NCI-H2171 (cell line): Measurements from ENCODE around the gene GNAQ.

ENCODE experiments used
- DNase-seq: peaks from one replicate; lab custom pipeline; 2025; lab: John Stamatoyannopoulos, UW

Gene GNAQ

DNA sequence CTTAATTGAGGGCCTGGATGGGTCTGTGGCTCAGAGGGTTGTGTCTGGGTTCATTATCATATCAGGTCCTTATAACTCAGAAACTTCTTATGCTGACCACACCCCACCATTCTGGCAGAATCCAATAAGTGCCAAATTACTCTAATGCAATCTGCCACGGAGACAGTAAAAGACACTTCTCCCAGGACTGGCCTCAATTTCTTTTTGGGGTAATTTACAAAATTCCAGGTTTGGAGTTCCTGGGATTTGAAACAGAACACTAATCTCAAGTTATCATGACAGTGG lies 187.8 kb downstream of the GNAQ start:
- no peak for DNase-seq

DNA sequence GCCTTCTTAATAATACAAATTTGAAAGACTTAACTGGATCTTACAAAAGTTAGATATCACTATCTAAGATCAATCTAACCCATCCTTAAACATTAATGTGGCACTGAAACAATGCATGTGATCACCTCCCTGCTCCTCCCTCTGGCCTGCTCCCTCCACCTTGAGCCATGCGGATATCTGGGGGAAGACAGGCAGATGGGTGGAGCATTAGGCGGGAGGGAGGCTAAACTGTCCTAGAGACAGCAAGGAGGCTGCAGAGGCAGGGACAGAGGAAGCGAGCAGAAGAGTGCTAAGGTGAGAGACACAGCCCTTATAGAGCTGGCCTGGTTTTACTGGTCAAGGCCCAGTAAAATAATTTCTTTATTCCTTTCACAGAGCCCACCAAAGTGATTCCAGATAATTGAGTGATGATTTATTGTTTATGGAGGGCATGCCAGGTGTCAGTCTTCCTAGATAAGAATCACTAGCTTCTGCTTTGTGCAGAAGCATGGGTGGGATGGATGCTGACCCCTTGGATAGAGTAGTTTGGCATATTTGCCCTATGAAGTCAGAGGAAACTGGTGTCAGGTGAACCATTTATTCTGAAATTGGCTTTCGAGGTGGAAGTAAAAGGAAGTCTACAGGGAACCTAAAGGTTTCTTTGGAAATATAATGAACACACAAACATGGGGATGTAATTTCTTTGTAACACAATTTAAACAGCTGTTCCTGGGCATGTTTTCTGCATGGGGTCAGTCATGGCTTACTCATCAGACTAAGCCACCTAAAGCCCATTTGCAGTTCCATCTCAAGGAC lies 188.3 kb downstream of the GNAQ start:
- no peak for DNase-seq

DNA sequence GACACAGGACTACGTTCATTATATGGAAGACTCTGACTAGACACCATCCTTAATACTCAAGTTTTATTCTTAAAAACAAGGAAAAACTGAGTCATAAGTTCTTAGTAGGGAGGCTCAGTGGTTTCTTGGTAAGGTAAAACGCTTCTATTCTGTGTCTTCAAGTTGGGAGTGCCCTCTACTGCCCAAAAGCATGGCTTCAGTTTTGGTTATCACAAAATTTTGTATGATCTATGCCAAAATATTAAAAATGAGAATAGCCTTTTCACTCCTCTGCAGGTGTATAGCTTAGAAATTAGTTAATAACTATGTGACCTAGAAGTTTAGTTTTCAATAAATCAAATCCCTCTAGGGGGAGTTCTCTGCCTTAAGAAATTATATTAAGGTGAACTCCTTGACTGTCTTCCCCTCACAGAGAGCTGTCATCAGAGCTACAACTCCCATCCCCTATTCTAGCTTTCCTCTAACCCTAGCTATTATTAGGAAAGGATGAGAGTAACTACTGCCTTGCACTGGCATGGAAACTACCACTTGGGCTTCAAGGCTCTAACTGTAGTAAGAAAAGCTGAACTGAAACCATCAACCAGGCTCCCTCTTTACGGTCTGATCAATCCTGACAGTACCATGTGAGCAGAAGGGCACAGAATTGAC lies 189.7 kb downstream of the GNAQ start:
- DNase-seq = no peak

DNA sequence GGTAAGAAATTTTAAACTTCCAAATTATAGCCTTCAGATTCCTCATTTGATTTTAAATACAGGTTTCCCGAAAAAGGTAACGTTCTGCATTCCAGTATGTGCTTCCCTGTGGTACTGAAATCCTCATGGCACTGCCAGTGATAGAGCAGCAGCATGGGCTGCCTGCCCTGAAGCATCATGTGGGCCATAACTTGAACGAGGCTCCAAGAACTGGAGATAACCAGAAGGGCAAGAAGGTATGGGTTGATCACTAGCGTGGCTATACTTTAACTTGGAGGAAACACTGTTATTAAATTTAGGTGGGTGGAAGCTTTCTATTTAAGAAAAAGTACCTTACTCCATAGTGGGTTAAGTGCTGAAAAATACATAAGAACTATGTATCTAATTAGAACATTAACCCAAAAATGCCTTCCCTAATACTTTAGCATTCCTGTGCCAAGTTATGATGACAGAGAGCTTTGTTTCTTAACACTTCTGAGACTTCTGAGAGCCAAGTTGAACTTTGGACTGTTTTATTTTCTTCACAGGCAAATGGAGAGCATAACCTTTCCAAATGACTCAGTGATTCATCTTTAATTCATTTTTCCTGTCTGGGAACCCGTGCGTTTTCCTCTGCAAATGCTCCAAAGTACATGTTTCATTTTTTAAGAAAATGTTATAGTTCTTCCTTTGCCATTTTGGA lies 192.0 kb downstream of the GNAQ start:
- DNase-seq = no peak

DNA sequence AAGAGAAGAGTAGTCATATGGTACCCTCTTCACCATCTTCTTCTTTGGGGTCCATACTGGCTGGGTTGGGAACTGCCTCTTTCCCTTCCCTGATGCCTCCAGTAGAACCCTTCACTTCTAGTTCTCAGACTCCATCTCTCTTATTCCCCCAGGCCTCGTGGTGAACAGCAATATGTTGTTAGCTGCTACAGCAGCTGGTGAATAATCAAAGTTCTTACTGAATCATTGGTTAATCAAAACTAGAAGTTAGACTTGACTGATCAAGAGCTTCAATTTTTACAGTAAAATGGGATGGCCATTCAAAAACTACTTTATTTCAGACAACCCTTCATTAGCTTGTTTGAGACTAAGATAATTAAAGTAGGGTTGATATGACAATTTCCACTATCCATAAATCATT lies 192.6 kb downstream of the GNAQ start:
- DNase-seq = no peak

DNA sequence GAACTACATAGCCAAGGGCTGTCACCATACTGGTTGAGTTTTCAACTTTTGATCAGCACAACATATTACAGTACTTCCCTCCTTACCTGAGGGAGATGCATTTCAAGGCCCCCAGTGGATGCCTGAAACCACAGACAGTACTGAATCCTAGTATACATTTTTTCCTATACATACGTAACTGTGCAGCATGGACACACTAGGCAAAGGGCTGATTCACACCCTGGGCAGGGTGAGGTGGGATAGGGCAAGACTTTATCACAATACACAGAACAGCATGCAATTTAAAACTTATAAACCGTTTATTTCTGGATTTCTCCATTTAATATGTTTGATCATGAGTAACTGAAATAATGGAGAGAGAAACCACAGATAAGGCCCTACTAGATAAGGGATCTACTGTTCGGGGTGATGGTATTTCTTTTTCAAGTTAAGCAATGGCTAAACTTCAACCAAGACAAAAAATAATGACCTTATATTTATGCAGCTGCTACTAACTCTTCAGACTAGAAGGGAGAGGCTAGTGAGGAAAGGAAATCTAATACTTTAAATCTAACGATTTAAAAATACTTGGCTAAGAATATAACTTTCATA lies 196.6 kb downstream of the GNAQ start:
- no peak for DNase-seq

DNA sequence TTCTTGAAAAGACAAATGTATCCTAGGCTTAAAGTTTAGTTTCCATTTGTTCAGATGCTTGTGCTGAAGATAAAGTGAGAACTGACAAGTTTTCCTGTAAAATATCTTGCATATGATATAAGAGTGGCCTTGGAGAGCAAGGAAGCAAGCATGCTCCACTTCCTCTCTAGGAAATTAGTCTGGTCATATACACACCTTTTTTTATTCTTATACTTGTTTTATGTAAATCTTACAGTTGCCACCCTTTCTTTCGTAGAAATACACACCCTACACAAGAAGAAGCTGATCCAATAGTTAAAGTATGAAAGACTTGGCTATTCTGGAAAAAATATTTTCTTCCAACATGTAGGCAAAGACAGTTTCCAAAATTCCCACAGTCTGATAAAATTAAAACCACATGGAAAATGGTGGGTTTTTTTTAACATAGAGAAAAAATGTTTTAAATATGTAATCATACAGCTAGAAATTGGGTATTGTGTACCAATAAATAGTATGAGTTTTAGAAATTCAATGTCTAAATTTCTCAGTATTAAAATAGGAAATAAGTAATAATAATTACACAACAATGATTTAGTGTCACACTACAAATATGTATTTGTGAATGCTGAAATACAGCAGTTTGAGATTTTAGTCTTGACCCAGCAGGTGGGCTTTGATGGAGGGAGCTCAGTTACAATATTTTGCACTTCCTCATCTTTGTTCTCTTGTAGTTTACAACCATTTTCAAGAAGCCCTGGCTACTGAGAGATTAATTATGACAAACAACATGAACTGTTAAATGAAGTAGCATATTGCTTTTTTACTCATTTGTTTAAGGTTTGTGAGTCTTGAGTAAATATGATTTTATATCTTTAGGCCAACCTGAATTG lies 197.8 kb downstream of the GNAQ start:
- no peak for DNase-seq

DNA sequence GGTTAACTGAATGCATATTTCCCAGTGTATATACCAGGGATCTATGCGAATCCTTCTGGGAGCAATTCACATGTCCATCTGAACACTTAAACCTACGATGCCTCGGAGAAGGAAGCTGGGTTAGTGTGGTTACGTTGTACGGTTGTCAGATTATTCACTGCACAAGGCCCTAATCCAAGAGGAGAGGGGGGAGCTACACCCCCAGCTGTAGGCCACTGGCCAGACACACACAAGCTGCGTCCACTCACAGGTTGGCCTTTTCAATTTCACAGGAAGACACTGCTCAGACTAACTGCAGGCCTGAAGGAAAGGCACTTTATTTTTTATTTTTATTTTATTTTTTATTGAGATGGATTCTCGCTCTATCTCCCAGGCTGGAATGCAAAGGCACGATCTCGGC lies 199.0 kb downstream of the GNAQ start:
- no peak for DNase-seq

DNA sequence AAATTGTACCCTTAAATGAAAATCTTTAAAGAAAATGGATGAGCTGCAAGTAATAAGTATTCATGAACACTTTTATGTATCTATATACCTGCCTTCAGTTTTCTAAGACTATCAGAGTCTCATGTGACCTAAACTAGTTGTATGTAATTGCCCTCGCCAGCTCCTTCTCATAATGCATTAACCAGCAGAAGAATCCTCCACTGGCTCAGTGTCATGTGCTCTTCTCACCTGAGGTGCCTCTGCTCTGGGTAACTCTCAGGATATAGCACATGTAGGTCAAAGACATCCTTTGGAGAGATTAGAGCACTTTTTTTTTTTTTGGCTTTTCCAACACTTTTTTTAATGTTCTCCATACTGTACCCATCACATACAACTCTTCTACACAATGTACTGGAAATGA lies 199.8 kb downstream of the GNAQ start:
- no peak for DNase-seq

DNA sequence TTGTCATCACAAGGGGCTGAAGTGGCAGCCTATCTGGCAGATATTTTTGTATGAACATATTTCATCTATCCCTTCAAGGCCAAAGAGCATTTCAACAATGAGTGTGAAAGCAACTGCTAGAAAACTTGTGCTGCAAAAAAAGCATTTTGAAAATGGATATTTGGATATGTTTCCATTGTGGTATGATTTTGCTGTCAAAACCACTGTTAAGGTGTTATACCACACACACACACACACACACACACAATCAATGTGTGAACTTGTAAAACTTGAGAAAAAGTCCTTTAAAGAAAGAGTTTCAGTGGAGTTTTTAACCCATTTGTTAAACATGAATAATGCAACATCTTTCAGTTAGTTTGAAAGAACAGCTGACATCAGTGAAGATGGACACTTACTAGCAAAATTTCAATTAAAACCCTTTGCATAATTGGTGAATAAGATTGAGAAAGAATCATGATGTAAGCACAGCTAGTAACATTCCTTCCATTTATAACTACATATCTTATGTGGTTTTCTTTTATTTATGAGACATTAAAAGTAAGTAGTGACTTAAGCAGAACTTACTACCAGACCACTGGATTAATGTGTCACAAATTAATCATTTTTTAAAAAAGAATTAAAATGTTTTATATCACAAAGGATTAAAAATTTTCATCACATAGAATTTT lies 200.9 kb downstream of the GNAQ start:
- no peak for DNase-seq

DNA sequence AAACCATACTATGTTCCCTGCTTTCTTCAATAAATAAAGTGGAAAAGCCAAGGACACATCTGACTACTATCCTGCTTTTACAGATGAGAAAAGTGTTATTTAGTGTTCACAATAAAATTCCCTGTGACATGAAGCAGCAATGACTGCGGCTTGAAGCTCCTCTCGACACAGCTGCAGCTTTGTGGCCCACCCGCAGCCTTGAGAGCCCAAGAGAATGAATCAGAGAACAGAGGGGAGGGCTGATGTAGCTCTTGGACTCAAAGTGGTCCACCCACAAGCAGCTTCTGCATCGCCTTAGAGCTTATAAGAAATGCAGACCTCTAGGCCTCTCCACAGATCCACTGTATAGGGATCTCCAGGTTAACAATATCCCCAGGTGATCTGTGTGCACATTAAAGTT lies 202.2 kb downstream of the GNAQ start:
- no peak for DNase-seq

DNA sequence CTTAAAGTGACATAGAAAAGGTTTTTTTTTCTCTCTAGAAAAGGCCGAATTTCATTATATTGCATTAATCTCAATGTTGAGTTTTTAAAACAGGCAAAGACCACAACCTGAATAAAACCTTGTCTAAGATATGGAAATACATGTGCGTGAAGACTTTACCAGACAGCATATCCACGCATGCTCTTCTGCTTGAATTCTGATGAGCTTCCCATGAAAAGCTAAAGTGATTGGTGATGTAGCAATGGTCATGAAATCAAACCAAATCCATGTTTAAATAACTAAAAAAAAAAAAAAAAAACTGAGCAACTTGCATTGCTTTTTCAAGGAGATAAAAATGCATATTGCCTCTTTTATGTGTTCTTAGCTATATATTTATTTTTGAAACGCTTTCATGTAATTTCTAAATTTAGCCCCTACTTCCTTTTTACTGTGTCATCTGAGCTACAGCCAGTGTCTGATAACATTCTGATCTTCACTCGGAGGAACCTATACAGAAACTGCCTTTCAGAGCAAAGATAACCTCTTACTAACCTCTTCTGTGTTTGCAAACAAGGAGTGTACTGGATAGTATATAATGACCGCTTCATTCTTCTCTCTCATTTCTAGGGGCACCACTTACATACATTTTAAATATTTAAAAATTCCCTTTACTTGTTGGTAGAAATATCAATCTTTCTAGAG lies 204.4 kb downstream of the GNAQ start:
- no peak for DNase-seq

DNA sequence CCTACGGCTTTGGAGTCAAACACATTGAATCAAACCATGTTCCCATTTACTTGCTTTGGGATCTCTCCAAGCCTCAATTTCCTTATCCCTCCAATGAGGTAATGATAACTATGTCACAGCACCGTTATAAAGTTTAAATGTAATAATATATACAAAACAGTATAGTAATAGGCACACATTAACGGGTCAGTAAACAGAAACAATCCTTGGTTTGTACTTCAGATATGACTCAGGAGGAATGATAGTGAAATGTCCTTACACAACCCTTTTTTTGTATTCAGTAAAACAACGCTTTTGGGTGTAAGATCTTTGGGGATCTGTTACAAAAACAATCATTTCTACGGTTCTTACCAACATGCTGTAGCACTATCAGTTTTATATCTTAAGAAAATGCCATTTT lies 205.0 kb downstream of the GNAQ start:
- no peak for DNase-seq

DNA sequence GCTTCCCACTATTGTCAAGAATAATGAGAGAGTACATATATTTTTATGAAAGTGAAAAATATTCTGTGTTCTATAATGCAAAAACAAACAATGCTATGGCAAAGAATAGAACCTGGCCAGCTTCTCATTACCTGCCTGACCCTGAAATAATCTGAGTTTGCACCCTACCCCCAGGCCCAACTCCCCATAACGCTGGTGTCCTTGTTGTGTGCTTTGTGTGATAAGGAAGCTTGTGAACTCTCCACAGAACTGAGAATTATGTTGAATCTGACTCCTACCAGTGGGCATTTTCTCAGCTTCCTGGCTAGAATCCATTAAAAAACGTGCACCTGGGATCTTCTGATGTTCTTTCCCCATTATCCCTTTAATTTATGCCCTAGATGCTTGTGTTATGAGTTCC lies 205.5 kb downstream of the GNAQ start:
- DNase-seq = no peak

DNA sequence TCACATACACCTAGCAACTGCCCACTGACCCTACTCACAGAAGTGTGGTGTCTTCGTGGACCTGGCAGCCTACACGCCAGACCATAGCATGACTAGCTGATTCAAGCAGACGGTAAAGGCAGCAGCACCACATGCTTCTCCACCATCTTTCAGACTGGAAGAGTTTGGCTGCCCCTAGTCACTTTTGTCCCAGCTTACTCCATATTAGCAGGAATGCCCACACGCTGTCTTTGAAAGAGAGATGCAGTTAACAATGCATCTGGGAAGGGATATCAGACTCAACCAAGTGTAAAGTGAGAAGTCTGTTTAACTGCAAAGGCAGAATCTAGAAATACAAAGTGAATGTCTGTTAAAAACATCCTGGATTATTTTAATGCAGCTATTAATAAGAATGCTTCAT lies 206.2 kb downstream of the GNAQ start:
- no peak for DNase-seq

DNA sequence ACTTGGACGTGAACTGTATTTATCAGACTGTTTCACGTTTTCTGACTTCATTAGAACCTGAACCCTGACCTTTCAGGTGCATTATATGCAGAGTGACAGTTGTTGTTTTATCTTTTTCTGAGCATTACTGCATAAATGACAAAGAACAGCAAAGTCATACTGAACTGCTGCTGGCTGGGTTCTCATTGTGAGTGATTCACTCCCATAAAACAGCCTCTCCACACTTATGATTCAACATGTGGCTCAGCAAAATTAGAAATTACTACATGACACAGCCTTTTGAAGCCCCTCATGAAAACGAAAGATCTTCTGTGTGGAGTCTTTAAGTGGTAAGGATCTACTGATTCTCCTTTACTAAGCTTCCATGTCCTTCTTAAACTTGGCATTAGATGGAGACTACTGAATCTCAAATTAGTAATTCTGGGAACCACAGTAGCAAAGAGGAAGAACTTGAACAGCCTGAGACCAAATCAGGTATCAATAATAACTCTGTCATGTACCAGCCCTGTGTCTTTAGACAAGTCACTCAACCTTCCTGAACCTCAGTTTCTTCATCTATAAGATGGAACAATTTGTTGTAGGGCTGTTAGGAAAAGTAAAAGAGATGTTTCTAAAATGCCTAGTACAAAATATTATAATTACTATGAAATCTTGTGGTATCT lies 211.2 kb downstream of the GNAQ start:
- no peak for DNase-seq

DNA sequence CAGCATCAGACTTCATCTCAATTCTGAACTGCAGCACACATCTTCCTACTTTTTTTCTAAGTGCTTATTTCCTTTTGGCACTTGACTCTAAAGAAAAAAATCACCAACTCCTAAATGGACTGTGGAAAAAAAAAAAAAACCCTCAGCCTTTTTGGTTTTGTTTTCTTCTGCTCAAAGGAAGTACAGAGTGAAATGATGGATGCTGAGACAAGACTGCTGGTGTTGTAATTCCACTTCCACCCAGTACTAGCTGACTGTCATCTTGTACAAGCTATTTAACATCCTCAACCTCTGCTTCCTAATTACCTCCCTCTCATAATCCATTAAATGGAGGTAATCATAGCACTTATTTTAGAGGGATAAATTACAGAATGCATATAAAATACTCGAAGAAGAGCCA lies 212.0 kb downstream of the GNAQ start:
- no peak for DNase-seq

DNA sequence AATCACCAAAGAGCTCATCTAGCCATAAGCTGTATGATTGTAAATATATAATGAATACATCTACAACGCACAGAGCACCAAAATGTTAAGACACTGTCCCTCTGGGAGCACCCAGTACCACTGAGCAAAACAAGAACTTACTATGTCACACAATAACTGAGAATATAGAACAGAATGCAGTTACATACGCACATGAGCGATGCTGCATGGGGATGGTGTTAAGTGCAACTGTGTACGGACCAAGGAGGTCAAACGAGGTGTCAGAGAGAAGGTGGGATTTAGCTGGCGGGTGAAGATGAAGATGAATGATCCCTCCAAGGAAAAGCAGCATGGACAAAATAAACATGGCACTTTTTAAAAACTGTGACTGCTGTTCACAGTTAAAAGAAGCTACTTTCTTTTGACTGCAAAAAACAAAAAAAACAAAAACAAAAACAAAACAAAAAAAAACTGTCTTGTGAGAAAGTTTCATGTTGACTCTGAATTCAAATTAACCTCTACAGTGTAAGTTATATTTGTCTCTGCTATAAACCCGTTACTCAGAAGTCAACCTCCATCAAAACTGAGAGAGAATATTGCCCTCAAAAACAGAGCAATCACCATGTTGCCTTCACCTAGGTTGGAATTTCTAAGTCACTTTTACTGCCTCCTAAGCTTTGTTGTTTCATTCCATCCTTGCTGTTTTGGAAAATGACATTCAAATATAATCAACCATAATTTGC lies 213.9 kb downstream of the GNAQ start:
- no peak for DNase-seq

DNA sequence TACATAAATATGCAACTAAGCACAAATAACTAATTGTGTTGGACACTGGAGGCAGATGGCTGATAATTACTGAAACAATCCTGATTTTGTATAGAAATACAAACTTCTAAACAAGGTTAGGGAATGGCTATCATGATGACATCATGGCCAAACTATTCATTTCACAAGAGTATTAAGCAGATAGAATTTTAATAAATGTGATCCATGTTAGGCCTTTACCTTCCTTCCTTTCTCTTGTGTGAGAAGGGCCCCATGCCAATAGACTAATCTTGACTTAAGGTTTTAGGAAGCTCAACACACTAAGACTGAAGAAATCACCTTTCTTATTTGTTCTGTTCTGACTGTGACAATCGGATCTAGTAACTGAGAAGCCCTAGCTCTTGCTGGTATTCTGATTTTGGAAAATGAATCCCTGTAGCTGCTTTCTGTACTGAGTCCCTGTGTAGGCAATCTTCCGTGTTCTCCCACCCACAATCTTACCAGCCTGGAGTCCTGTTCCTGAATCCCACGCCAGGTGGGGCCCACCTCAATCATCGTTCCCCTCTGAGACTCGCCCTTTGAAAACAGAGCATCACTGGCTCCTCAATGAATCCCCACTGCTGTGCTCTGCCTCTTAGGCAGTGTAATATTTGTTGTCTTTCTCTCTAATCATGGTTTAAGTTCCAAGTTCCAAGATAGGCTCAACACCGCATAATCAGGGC lies 214.8 kb downstream of the GNAQ start:
- no peak for DNase-seq
